Breast epithelium (tissue), 3 donors: ENCODE data around the gene ATG7.

Source experiments
- POLR2A ChIP-seq: fragments of 450-650 bp; IDR thresholded peaks from one replicate; pipeline ENCODE4 v1.6.1; 2016; ENCODE audit warnings: antibody characterized with exemption, mild to moderate bottlenecking, moderate library complexity
- TF ChIP-seq, protein P1 (sequence below), 3 donors: fragments of 450-650 bp; IDR thresholded peaks; one replicate each; pipeline ENCODE4 v1.5.1; 2016 to 2017; ENCODE audit warnings: antibody characterized with exemption in 3 of 3, mild to moderate bottlenecking in 3 of 3, moderate library complexity in 3 of 3

DNA sequence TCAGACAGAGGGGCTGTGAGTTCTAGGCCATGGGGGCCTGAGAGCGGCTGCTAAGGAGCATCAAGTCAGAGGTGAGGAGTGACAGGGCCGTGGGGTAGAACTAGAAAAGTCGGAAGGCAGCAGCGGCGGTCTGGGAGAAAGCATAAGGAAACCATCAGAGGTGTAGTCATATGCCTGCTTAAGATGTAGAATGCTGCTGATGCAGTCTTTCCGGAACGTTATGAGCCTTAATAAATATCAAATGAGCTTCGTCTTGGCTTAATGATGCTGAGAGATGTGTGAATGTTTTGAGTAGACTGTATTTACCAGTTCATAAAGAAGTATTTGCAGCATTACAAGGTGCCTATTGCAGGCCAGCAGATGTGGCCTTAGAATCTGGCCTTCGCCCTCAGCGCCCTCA is 15.2 kb downstream of the ATG7 start:
- TF ChIP-seq, protein P1, sequence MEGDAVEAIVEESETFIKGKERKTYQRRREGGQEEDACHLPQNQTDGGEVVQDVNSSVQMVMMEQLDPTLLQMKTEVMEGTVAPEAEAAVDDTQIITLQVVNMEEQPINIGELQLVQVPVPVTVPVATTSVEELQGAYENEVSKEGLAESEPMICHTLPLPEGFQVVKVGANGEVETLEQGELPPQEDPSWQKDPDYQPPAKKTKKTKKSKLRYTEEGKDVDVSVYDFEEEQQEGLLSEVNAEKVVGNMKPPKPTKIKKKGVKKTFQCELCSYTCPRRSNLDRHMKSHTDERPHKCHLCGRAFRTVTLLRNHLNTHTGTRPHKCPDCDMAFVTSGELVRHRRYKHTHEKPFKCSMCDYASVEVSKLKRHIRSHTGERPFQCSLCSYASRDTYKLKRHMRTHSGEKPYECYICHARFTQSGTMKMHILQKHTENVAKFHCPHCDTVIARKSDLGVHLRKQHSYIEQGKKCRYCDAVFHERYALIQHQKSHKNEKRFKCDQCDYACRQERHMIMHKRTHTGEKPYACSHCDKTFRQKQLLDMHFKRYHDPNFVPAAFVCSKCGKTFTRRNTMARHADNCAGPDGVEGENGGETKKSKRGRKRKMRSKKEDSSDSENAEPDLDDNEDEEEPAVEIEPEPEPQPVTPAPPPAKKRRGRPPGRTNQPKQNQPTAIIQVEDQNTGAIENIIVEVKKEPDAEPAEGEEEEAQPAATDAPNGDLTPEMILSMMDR (IDR thresholded peaks at IDR 0.05) = no peak
- no peak for TF ChIP-seq POLR2A
